Breast epithelium (tissue), 3 donors: ENCODE measurements around the gene CREB3L2.

ENCODE experiments used
- CTCF ChIP-seq, 3 donors: fragments of 450-650 bp; IDR thresholded peaks; one replicate each; pipeline ENCODE4 v1.5.1; 2016 to 2017; ENCODE audit warnings: antibody characterized with exemption in 3 of 3, mild to moderate bottlenecking in 3 of 3, moderate library complexity in 3 of 3
- POLR2A ChIP-seq: fragments of 450-650 bp; IDR thresholded peaks from one replicate; pipeline ENCODE4 v1.6.1; 2016; ENCODE audit warnings: antibody characterized with exemption, mild to moderate bottlenecking, moderate library complexity

DNA sequence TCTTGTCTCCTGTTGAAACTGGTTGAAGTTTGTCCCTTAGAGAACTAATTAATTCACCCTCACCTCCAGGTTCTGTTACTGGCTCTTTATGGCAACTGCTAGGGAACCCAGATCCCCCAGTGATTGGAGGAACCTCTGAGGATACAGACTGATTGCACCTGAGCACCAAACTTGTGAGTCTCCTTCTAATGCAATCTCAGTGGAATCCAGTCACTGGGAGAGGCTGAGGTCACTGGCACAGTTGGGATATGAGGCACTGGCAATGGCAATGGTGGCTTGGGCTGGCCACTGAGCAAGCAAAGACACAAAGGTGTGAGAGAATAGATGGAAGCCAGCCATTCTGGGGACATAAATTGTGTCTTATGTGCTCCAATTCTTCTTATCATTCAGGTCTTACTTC, 149.8 kb downstream of the CREB3L2 start:
- no peak for TF ChIP-seq CTCF (IDR thresholded peaks at IDR 0.05)
- TF ChIP-seq POLR2A: no peak
